BLaER1 (cell line): ENCODE measurements around the gene CHADL.

ENCODE experiments used
- H3K27ac ChIP-seq: shearing (Covaris generic); formaldehyde crosslinking; 2 replicates; pipeline ENCODE4 v1.8.1; 2022
- H3K27me3 ChIP-seq: shearing (Covaris generic); formaldehyde crosslinking; 2 replicates; pipeline ENCODE4 v1.8.1; 2022
- H3K36me3 ChIP-seq: shearing (Covaris generic); formaldehyde crosslinking; 2 replicates; pipeline ENCODE4 v1.8.1; 2022
- H3K4me1 ChIP-seq: shearing (Covaris generic); formaldehyde crosslinking; 2 replicates; pipeline ENCODE4 v1.8.1; 2022
- H3K4me2 ChIP-seq: shearing (Covaris generic); formaldehyde crosslinking; 2 replicates; pipeline ENCODE4 v1.8.1; 2022
- H3K4me3 ChIP-seq: shearing (Covaris generic); formaldehyde crosslinking; 2 replicates; pipeline ENCODE4 v1.8.1; 2022
- H3K9ac ChIP-seq: shearing (Covaris generic); formaldehyde crosslinking; 2 replicates; pipeline ENCODE4 v1.8.1; 2022
- H3K9me3 ChIP-seq: shearing (Covaris generic); formaldehyde crosslinking; 2 replicates; pipeline ENCODE4 v1.8.1; 2022
- H4K20me1 ChIP-seq: shearing (Covaris generic); formaldehyde crosslinking; 2 replicates; pipeline ENCODE4 v1.8.1; 2022
- Cebpa-rat ChIP-seq: shearing (Covaris generic); IDR thresholded peaks from 2 replicates; pipeline ENCODE4 v1.8.1; 2022

CHADL gene

DNA sequence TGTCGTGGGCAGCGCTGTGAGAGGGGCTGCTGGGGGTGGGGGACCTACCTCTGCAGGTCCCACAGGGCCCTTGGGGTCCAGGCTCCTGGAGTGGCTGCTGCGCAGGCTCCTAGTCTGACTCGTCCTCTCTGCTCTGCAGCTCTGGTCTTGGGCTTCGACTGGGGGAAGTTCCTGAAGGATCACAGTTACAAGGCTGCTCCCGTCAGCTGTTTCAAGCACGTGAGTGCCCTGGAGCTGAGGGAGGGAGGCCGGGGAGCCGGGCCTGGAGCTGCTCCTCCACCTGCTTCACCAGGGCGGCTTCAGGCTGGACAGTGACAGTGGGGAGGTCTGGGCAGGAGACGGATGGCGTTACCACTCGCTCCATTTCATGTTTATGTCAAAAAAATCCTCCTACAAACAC, 23.7 kb downstream of the CHADL start:
- no peak for TF ChIP-seq Cebpa-rat
- Histone ChIP-seq H3K4me3 (peak overlapping the region; percentile 3; the same call in 1 of the 2 replicates), H3K4me2 (peak overlapping the region; percentile 79), H4K20me1 (no peaks in the 10 kb centered on the region), H3K36me3 (peaks cover 80% of the 10 kb centered on the region), H3K27ac (peak overlapping the region; percentile 78), H3K27me3 (no peaks in the 10 kb centered on the region), H3K4me1 (peaks cover 24% of the 10 kb centered on the region), H3K9ac (peak overlapping the region; percentile 61), H3K9me3 (peaks cover 34% of the 10 kb centered on the region)

DNA sequence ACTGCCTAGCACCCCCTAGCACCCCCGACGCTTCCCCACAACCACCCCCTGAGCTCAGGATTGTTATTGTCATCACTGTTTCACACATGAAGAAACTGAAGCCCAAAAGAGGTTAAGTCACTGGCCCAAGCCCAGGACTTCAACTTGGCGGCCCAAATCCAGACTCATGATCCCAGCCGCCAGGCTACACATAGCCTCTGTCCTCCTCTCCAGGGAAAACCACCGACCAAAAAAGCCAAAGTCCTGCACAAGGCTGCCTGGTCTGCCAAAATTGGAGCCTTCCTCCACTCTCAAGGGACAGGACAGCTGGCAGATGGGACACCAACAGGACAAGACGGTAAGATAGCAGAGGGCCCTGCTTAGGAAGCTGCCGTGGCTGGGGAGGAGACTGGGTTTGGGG, 24.8 kb downstream of the CHADL start:
- Histone ChIP-seq H3K27me3 (no peaks in the 10 kb centered on the region), H3K4me3 (no peak overlapping the region), H3K36me3 (peaks cover 76% of the 10 kb centered on the region), H3K4me2 (peak overlapping the region; percentile 24; the same call in 1 of the 2 replicates), H3K27ac (no peak overlapping the region), H3K4me1 (peaks cover 24% of the 10 kb centered on the region), H3K9ac (no peak overlapping the region), H4K20me1 (no peaks in the 10 kb centered on the region), H3K9me3 (peaks cover 34% of the 10 kb centered on the region)
- TF ChIP-seq Cebpa-rat: no peak

DNA sequence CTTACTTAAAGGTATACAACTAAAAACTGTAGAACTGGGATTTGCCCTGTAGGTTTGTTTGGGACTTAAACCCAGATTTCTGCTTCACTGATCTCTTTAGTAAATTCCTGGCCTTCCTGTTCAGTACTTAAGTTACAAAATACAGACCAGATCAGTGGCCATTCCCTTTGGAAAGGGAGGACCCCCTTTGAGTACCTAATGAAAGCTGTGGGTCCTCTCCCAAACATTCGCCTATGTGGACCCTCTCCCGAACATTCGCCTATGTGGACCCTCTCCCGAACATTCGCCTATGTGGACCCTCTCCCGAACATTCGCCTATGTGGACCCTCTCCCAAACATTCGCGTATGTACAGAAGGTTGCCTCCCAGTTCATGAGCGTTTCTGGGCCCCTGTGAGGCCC, 25.3 kb downstream of the CHADL start:
- Histone ChIP-seq H3K4me2 (no peak overlapping the region), H3K9ac (no peak overlapping the region), H3K4me1 (peaks cover 24% of the 10 kb centered on the region), H3K27ac (no peak overlapping the region), H3K36me3 (peaks cover 76% of the 10 kb centered on the region), H4K20me1 (no peaks in the 10 kb centered on the region), H3K9me3 (peaks cover 34% of the 10 kb centered on the region), H3K4me3 (no peak overlapping the region), H3K27me3 (no peaks in the 10 kb centered on the region)
- TF ChIP-seq Cebpa-rat: no peak

DNA sequence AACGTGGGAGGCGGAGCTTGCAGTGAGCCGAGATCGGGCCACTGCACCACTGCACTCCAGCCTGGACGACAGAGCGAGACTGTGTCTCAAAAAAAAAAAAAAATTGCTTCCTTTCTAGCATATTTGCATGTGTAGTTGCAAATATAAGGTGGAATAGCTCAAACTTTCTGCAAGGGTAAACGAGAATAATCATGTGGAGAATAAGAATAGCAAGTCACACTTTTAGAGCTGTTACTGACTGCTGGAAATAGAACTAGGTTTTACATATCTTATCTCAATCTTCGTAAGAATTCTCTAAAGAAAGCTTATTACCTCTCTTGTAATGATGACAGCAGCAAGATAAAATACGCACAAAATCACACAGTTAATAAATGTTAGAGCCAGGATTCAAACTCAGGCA, 34.0 kb downstream of the CHADL start:
- H3K4me1 ChIP-seq: peaks cover 12% of the 10 kb centered on the region
- no peaks in the 10 kb centered on the region for H3K27me3 ChIP-seq
- no peak overlapping the region for H3K27ac ChIP-seq
- TF ChIP-seq Cebpa-rat: no peak
- H3K9me3 ChIP-seq: no peaks in the 10 kb centered on the region
- no peak overlapping the region for H3K9ac ChIP-seq
- peaks cover 20% of the 10 kb centered on the region for H3K36me3 ChIP-seq
- no peaks in the 10 kb centered on the region for H4K20me1 ChIP-seq
- no peak overlapping the region for H3K4me2 ChIP-seq
- no peak overlapping the region for H3K4me3 ChIP-seq

DNA sequence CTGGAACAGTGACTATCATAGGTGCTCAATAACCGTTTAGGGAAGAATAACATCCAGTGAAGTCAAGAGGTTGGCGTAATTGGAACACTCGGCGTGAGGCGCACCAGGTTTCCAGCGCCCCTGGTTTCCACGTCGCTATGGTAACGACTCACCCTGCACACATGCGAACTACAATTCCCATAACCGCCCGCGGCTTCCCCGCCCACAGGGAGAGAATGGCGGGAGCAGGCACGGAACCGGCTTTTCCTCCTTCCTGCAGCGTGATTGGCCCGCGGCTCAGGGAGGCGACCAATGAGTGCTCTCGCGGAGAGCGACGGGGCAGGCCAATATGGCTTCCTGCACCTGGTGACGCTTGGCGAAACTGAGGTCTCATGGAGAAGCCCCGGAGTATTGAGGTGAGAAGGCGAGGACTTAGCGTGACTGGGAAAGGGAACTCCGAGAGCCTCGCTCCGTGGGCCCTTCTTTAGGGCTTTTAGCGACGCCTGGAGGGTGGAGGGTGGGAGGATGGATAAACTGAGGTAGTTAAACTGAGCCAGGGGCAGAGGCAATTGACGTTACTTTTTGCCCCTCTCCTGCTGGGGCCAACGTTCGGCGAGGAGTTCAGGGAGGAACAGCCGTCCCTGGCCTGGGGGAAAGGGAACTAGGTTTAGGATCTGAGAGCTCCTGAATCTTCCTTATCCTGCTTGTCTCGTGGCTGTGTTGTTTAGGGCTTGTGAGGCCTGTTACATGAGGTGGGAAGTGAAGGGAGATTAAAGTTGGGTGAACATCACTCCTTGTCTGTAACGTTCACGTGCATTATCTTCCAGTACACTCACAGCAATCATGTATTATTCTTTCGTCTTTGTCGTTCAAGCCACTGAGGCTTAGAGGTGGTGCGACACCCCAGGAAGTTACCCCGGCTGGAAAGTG, 35.5 kb downstream of the CHADL start, which contains the start of gene L3MBTL2:
Gene L3MBTL2, plus strand, starts transcription at position 321 of the 909 bp plus-strand sequence. Its CDS starts 51 bp downstream, at position 372.
- Histone ChIP-seq H3K4me1 (peaks cover 12% of the 10 kb centered on the region), H4K20me1 (no peaks in the 10 kb centered on the region), H3K9ac (peak within 1 kb of the TSS; percentile 84), H3K27me3 (no peaks in the 10 kb centered on the region), H3K9me3 (no peaks in the 10 kb centered on the region), H3K27ac (peak within 1 kb of the TSS; percentile 84), H3K36me3 (peaks cover 10% of the 10 kb centered on the region), H3K4me3 (peak within 1 kb of the TSS; percentile 82), H3K4me2 (peak within 1 kb of the TSS; percentile 89)
- TF ChIP-seq Cebpa-rat: no peak

DNA sequence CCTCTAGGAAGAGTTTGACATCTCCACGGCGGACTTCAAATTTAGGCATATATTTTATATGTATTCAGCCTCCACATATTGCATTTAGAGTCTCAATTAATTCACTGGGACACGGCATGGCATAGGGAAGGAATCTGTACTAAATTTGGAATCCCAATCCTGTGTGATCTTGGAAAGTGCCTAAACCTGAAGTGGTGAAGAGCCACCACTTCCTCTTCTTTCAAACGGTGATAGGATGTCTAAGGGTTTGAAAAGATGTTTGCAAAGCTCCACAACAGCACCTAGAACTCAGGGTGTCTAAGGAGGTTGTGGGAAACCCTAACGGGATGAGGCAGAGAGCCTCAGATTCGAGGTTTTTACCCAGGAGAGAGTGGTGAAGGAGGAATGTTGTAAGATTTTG, 36.7 kb downstream of the CHADL start:
- Histone ChIP-seq H3K4me3 (no peak overlapping the region), H3K9me3 (no peaks in the 10 kb centered on the region), H3K9ac (no peak overlapping the region), H3K4me1 (peaks cover 12% of the 10 kb centered on the region), H3K27ac (no peak overlapping the region), H3K4me2 (no peak overlapping the region), H4K20me1 (no peaks in the 10 kb centered on the region), H3K36me3 (no peaks in the 10 kb centered on the region), H3K27me3 (no peaks in the 10 kb centered on the region)
- no peak for TF ChIP-seq Cebpa-rat

DNA sequence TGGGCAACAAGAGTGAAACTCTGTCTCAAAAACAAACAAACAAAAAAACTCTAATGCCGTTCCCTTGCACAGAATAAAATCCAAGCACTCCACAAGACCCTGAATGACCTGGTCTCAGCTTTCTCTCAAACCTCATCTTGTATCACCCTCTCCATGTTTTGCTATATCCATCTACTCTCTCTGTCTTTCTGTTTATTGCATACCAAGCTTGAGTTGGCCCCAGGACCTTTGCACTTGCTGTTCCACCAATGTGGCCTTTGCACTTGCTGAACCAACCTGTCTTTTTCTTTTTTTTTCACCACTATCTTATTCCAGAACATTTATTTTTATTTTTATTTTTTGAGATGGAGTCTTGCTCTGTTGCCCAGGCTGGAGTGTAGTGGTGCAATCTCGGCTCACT, 37.6 kb downstream of the CHADL start:
- no peaks in the 10 kb centered on the region for H3K36me3 ChIP-seq
- no peaks in the 10 kb centered on the region for H4K20me1 ChIP-seq
- peaks cover 4% of the 10 kb centered on the region; the same call in 1 of the 2 replicates for H3K27me3 ChIP-seq
- peaks cover 18% of the 10 kb centered on the region for H3K4me1 ChIP-seq
- H3K4me2 ChIP-seq: no peak overlapping the region
- no peak overlapping the region for H3K27ac ChIP-seq
- H3K9ac ChIP-seq: no peak overlapping the region
- TF ChIP-seq Cebpa-rat: no peak
- H3K9me3 ChIP-seq: no peaks in the 10 kb centered on the region
- H3K4me3 ChIP-seq: no peak overlapping the region

DNA sequence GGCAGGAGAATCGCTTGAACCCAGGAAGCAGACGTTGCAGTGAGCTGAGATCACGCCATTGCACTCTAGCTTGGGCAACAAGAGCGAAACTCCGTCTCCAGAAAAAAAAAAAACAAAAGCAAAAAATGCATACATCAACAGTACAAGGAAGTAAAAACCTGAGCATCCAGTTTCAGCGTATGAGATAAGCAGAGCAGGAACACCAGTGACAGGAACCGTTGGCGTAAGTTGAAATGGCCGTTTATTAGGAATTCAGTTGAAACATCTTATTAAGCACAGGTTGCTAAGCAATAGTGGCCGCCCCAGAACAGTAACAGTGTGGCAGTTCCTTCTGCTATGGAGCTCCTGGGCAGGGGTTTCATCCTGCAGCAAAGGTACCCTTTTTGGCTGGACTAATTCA, 39.6 kb downstream of the CHADL start:
- Histone ChIP-seq H3K9me3 (no peaks in the 10 kb centered on the region), H3K4me3 (no peak overlapping the region), H3K27me3 (peaks cover 9% of the 10 kb centered on the region; the same call in 1 of the 2 replicates), H3K4me1 (peaks cover 24% of the 10 kb centered on the region), H4K20me1 (no peaks in the 10 kb centered on the region), H3K36me3 (no peaks in the 10 kb centered on the region), H3K4me2 (no peak overlapping the region), H3K9ac (no peak overlapping the region), H3K27ac (no peak overlapping the region)
- TF ChIP-seq Cebpa-rat: no peak

DNA sequence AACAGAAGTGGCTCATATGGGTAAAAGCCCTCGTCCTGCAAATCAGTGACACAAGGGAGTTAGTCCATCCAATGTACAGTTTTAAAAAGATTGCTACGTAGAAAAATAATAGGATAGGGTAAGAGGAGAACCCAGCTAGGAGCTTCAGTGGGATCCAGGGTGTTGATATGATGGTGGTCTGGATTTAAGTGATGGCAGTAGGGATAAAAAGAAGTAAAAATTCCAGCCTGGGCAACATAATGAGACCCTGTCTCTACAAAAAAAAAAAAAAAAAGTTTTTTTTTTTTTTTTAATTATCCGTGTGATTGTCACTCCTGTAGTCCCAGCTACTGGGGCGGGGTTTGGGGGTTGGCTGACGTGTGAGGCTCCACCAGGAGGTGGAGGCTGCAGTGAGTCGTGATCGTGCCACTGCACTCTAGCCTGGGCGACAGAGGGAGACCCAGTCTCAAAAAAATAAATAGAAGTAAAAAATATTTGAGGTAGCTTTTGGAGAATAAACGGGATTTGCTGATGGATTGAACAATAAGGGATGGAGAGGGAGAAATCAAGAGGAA, 42.6 kb downstream of the CHADL start:
- Histone ChIP-seq H3K9ac (peak overlapping the region; percentile 61), H3K27ac (no peak overlapping the region), H3K4me2 (peak overlapping the region; percentile 99), H3K4me3 (peak overlapping the region; percentile 74), H3K27me3 (peaks cover 9% of the 10 kb centered on the region; the same call in 1 of the 2 replicates), H3K4me1 (peaks cover 15% of the 10 kb centered on the region), H3K36me3 (no peaks in the 10 kb centered on the region), H3K9me3 (no peaks in the 10 kb centered on the region), H4K20me1 (no peaks in the 10 kb centered on the region)
- no peak for TF ChIP-seq Cebpa-rat
